Measurements from ENCODE around the gene SAMD4A.

The SAMD4A gene

GRCh38 chr14:54697001-54697400 is 130.1 kb downstream of the SAMD4A start:
- Mint-ChIP-seq H3K27me3 (peaks cover 12% of the 10 kb centered on the region), H3K4me3 (no peak overlapping the region), H3K9me3 (ENCODE audit: low read depth) (no peaks in the 10 kb centered on the region), H3K36me3 (no peaks in the 10 kb centered on the region), H3K4me1 (ENCODE audit: low read depth) (no peaks in the 10 kb centered on the region), H3K27ac (no peak overlapping the region)

GRCh38 chr14:54697803-54698202 is 130.9 kb downstream of the SAMD4A start:
- no peaks in the 10 kb centered on the region for H3K9me3 Mint-ChIP-seq (ENCODE audit: low read depth)
- H3K27me3 Mint-ChIP-seq, result peaks cover 12% of the 10 kb centered on the region
- H3K36me3 Mint-ChIP-seq, result no peaks in the 10 kb centered on the region

GRCh38 chr14:54698501-54698900 is 131.6 kb downstream of the SAMD4A start:
- Mint-ChIP-seq H3K4me1 (ENCODE audit: low read depth) (no peaks in the 10 kb centered on the region), H3K36me3 (no peaks in the 10 kb centered on the region), H3K9me3 (ENCODE audit: low read depth) (no peaks in the 10 kb centered on the region), H3K27ac (no peak overlapping the region), H3K27me3 (peaks cover 12% of the 10 kb centered on the region), H3K4me3 (no peak overlapping the region)

More at GRCh38 chr14:54697803-54698202, 130.9 kb downstream of the SAMD4A start:
- Mint-ChIP-seq H3K4me3 (no peak overlapping the region), H3K4me1 (ENCODE audit: low read depth) (no peaks in the 10 kb centered on the region), H3K27ac (no peak overlapping the region)

- H3K27ac Mint-ChIP-seq, result no peak overlapping the region
- peaks cover 9% of the 10 kb centered on the region for H3K27me3 Mint-ChIP-seq
- no peak overlapping the region for H3K4me3 Mint-ChIP-seq
- no peaks in the 10 kb centered on the region for H3K36me3 Mint-ChIP-seq
- H3K4me1 Mint-ChIP-seq (ENCODE audit: low read depth), result no peaks in the 10 kb centered on the region
- H3K9me3 Mint-ChIP-seq (ENCODE audit: low read depth), result no peaks in the 10 kb centered on the region
Observed at GRCh38 chr14:54698966-54699530, 132.1 kb downstream of the SAMD4A start.

- H3K27ac Mint-ChIP-seq, result no peak overlapping the region
Observed at GRCh38 chr14:54699735-54700134, 132.8 kb downstream of the SAMD4A start.

GRCh38 chr14:54700717-54701116 is 133.8 kb downstream of the SAMD4A start:
- peaks cover 4% of the 10 kb centered on the region for H3K27me3 Mint-ChIP-seq
- no peak overlapping the region for H3K4me3 Mint-ChIP-seq
- H3K36me3 Mint-ChIP-seq, result no peaks in the 10 kb centered on the region
- H3K4me1 Mint-ChIP-seq (ENCODE audit: low read depth), result no peaks in the 10 kb centered on the region
- no peaks in the 10 kb centered on the region for H3K9me3 Mint-ChIP-seq (ENCODE audit: low read depth)
- no peak overlapping the region for H3K27ac Mint-ChIP-seq

More at GRCh38 chr14:54699735-54700134, 132.8 kb downstream of the SAMD4A start:
- Mint-ChIP-seq H3K9me3 (ENCODE audit: low read depth) (no peaks in the 10 kb centered on the region), H3K36me3 (no peaks in the 10 kb centered on the region), H3K4me3 (no peak overlapping the region), H3K27me3 (peaks cover 5% of the 10 kb centered on the region), H3K4me1 (ENCODE audit: low read depth) (no peaks in the 10 kb centered on the region)

GRCh38 chr14:54702014-54702491 is 135.1 kb downstream of the SAMD4A start:
- no peak overlapping the region for H3K4me3 Mint-ChIP-seq
- H3K36me3 Mint-ChIP-seq, result no peaks in the 10 kb centered on the region
- no peaks in the 10 kb centered on the region for H3K4me1 Mint-ChIP-seq (ENCODE audit: low read depth)
- H3K27ac Mint-ChIP-seq, result no peak overlapping the region
- no peaks in the 10 kb centered on the region for H3K9me3 Mint-ChIP-seq (ENCODE audit: low read depth)
- H3K27me3 Mint-ChIP-seq, result peaks cover 4% of the 10 kb centered on the region

- no peaks in the 10 kb centered on the region for H3K4me1 Mint-ChIP-seq (ENCODE audit: low read depth)
- H3K27ac Mint-ChIP-seq, result no peak overlapping the region
- H3K36me3 Mint-ChIP-seq, result no peaks in the 10 kb centered on the region
- no peaks in the 10 kb centered on the region for H3K9me3 Mint-ChIP-seq (ENCODE audit: low read depth)
- H3K27me3 Mint-ChIP-seq, result peaks cover 4% of the 10 kb centered on the region
- H3K4me3 Mint-ChIP-seq, result no peak overlapping the region
Observed at GRCh38 chr14:54702492-54702891, 135.6 kb downstream of the SAMD4A start.

- H3K4me1 Mint-ChIP-seq (ENCODE audit: low read depth), result no peaks in the 10 kb centered on the region
- no peaks in the 10 kb centered on the region for H3K9me3 Mint-ChIP-seq (ENCODE audit: low read depth)
- H3K27ac Mint-ChIP-seq, result no peak overlapping the region
- no peaks in the 10 kb centered on the region for H3K36me3 Mint-ChIP-seq
- peaks cover 4% of the 10 kb centered on the region for H3K27me3 Mint-ChIP-seq
- H3K4me3 Mint-ChIP-seq, result no peak overlapping the region
Observed at GRCh38 chr14:54703082-54703481, 136.2 kb downstream of the SAMD4A start.

- H3K27me3 Mint-ChIP-seq, result peaks cover 4% of the 10 kb centered on the region
- H3K4me3 Mint-ChIP-seq, result no peak overlapping the region
- H3K9me3 Mint-ChIP-seq (ENCODE audit: low read depth), result no peaks in the 10 kb centered on the region
- no peaks in the 10 kb centered on the region for H3K4me1 Mint-ChIP-seq (ENCODE audit: low read depth)
- no peak overlapping the region for H3K27ac Mint-ChIP-seq
- H3K36me3 Mint-ChIP-seq, result no peaks in the 10 kb centered on the region
Observed at GRCh38 chr14:54703724-54704123, 136.8 kb downstream of the SAMD4A start.

- no peaks in the 10 kb centered on the region for H3K9me3 Mint-ChIP-seq (ENCODE audit: low read depth)
- H3K27ac Mint-ChIP-seq, result no peak overlapping the region
- no peaks in the 10 kb centered on the region for H3K36me3 Mint-ChIP-seq
- H3K4me3 Mint-ChIP-seq, result no peak overlapping the region
- no peaks in the 10 kb centered on the region for H3K4me1 Mint-ChIP-seq (ENCODE audit: low read depth)
- peaks cover 4% of the 10 kb centered on the region for H3K27me3 Mint-ChIP-seq
Observed at GRCh38 chr14:54704768-54705167, 137.8 kb downstream of the SAMD4A start.

GRCh38 chr14:54706769-54707168 is 139.8 kb downstream of the SAMD4A start:
- H3K36me3 Mint-ChIP-seq, result no peaks in the 10 kb centered on the region
- H3K4me3 Mint-ChIP-seq, result no peak overlapping the region
- H3K9me3 Mint-ChIP-seq (ENCODE audit: low read depth), result no peaks in the 10 kb centered on the region
- peak overlapping the region; percentile 12 for H3K27ac Mint-ChIP-seq
- H3K27me3 Mint-ChIP-seq, result no peaks in the 10 kb centered on the region
- H3K4me1 Mint-ChIP-seq (ENCODE audit: low read depth), result peaks cover 7% of the 10 kb centered on the region

- Mint-ChIP-seq H3K4me3 (no peak overlapping the region), H3K27ac (no peak overlapping the region), H3K4me1 (ENCODE audit: low read depth) (peaks cover 20% of the 10 kb centered on the region), H3K9me3 (ENCODE audit: low read depth) (no peaks in the 10 kb centered on the region), H3K36me3 (no peaks in the 10 kb centered on the region), H3K27me3 (no peaks in the 10 kb centered on the region)
Observed at GRCh38 chr14:54708161-54708560, 141.2 kb downstream of the SAMD4A start.

- Mint-ChIP-seq H3K9me3 (ENCODE audit: low read depth) (no peaks in the 10 kb centered on the region), H3K27ac (no peak overlapping the region), H3K4me1 (ENCODE audit: low read depth) (peaks cover 21% of the 10 kb centered on the region), H3K27me3 (no peaks in the 10 kb centered on the region), H3K4me3 (no peak overlapping the region), H3K36me3 (no peaks in the 10 kb centered on the region)
Observed at GRCh38 chr14:54708982-54709381, 142.1 kb downstream of the SAMD4A start.

GRCh38 chr14:54709444-54709843 is 142.5 kb downstream of the SAMD4A start:
- no peaks in the 10 kb centered on the region for H3K9me3 Mint-ChIP-seq (ENCODE audit: low read depth)
- H3K36me3 Mint-ChIP-seq, result no peaks in the 10 kb centered on the region
- peaks cover 21% of the 10 kb centered on the region for H3K4me1 Mint-ChIP-seq (ENCODE audit: low read depth)
- H3K4me3 Mint-ChIP-seq, result no peak overlapping the region
- no peaks in the 10 kb centered on the region for H3K27me3 Mint-ChIP-seq
- H3K27ac Mint-ChIP-seq, result no peak overlapping the region

GRCh38 chr14:54709867-54710266 is 142.9 kb downstream of the SAMD4A start:
- Mint-ChIP-seq H3K4me1 (ENCODE audit: low read depth) (peaks cover 21% of the 10 kb centered on the region), H3K27ac (no peak overlapping the region), H3K27me3 (no peaks in the 10 kb centered on the region), H3K36me3 (no peaks in the 10 kb centered on the region), H3K9me3 (ENCODE audit: low read depth) (no peaks in the 10 kb centered on the region), H3K4me3 (no peak overlapping the region)
